ENCODE data around the gene MGAT5.
A peak's percentile ranks its signal among the peaks of the same experiment; 100 is the strongest.
"Not testable (repeated sequence)": the region's sequence is repeated elsewhere in the genome, so short reads cannot be mapped to it uniquely, and the experiment has no call there.

The MGAT5 gene

GRCh38 chr2:134284119-134284670 is 30.3 kb downstream of the MGAT5 start:
- no peak for TF ChIP-seq ZNF274 (IDR thresholded peaks at IDR 0.05; ENCODE audit: low read depth, low read length)
- H3K4me3 ChIP-seq (ENCODE audit: low read length): no peak overlapping the region; the same call in 1 of the 2 replicates

DNA sequence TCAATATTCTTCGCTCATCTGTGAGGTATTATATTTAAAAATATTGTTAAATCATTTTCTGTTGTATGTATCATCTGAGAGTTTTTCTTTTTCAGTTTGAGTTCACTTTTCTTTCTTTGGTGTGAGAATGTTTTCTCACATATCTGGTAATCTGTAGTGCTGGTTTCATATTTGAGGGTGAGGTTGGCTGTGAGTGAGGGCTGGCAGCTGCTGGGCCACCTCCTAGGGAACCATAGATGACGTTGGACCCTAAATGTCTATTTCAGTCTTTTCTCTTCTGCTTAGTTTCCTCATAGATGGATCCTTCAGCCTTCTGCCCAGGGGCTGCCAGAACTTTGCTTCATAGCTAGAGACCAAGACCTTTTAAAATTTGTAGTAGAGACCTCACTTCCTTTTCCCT is 33.5 kb downstream of the MGAT5 start:
- peak overlapping the region; percentile 11; the same call in 1 of the 2 replicates for H3K4me3 ChIP-seq (ENCODE audit: low read length)
- TF ChIP-seq ZNF274 (IDR thresholded peaks at IDR 0.05; ENCODE audit: low read depth, low read length): no peak

GRCh38 chr2:134288814-134289213 is 34.9 kb downstream of the MGAT5 start:
- no peak for TF ChIP-seq ZNF274 (IDR thresholded peaks at IDR 0.05; ENCODE audit: low read depth, low read length)
- H3K4me3 ChIP-seq (ENCODE audit: low read length): no peak overlapping the region

DNA sequence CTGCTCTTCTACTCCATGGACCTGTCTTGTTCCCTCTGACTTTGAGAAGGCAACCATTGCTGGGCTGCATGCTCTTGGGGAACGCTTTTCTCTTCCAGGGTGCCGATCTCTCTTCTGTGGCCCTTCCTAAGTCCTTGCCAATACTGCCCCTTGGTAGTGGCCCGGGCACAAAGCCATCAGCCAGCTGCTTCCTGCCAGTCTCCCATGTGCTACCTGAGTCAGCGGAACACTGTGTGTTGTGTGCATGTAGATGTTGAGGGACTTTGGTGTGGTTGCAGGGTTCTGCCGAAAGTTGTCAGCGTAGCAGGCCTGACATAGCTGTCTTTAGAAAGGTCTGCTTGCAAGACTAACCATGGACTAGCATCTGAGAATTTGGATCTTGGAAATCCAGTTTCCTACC is 35.4 kb downstream of the MGAT5 start:
- no peak overlapping the region for H3K4me3 ChIP-seq (ENCODE audit: low read length)

GRCh38 chr2:134290358-134290757 is 36.5 kb downstream of the MGAT5 start:
- peak overlapping the region; percentile 58; the same call in 1 of the 2 replicates for H3K4me3 ChIP-seq (ENCODE audit: low read length)
- TF ChIP-seq ZNF274 (IDR thresholded peaks at IDR 0.05; ENCODE audit: low read depth, low read length): no peak

More for the DNA sequence above, 35.4 kb downstream of the MGAT5 start:
- TF ChIP-seq ZNF274 (IDR thresholded peaks at IDR 0.05; ENCODE audit: low read depth, low read length): no peak

DNA sequence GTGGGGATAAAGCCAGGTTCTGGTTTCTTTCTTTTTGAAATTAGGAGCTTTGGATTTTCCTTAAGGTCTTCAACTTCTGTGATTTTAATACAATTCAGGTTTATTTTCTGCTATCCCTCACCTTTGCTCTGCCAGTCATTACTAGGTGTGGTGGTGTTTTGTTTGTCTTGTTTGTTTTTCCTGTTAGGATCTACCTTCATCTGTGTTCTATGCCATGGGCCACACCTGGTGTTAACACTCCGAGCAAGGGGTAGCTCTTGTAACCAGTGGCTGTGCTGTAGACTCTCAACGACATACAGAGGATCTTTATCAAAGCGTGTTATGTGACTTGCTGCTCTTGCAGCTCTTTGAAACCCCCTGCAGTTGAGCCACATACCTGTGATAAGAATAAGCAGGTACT is 38.6 kb downstream of the MGAT5 start:
- no peak overlapping the region for H3K4me3 ChIP-seq (ENCODE audit: low read length)
- TF ChIP-seq ZNF274 (IDR thresholded peaks at IDR 0.05; ENCODE audit: low read depth, low read length): no peak

DNA sequence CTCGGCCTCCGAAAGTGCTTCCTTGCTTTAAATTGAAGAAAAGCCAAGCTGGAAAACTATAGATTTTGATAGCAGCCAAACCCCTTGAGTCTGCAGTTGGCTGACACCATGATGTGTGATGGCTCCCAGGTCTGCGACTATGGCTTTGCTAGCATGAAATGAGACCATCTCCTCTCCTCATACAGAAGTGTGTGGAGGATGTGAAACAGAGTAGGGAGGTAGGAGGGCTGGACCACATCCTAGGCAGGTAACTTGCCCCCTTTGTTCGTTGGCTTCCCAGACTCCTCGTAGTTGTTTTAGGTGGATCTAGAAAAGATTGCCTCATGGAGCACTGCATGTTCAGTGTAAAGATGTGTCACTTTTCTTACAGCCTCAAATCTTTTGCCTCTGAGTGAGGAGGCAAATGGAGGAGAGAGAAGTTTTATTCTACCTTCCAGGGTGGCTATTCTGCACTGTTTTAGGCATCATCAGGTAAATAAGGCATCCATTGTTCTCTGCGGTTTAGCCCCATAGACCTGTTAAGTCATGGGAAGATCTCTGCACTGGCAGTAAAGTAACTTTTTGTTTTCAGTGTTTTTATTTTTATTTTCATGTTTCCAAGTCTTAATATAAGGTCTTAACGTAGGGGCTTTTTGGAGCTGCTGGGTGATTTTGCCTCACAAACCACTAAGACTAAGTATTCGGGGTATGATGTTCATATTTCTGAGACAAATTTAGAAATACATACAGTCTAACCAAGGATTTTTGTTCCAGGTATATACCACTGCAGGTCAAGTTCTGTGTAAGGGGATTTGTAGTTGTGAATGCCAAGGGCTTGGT is 40.1 kb downstream of the MGAT5 start:
- TF ChIP-seq ZNF274 (IDR thresholded peaks at IDR 0.05; ENCODE audit: low read depth, low read length): no peak

GRCh38 chr2:134294598-134294997 is 40.7 kb downstream of the MGAT5 start:
- not testable (repeated sequence) for H3K4me3 ChIP-seq (ENCODE audit: low read length)

More for the DNA sequence above, 40.1 kb downstream of the MGAT5 start:
- no peak overlapping the region for H3K4me3 ChIP-seq (ENCODE audit: low read length)

- no peak overlapping the region for H3K4me3 ChIP-seq (ENCODE audit: low read length)
- TF ChIP-seq ZNF274 (IDR thresholded peaks at IDR 0.05; ENCODE audit: low read depth, low read length): no peak
Measured at GRCh38 chr2:134295441-134295840, 41.6 kb downstream of the MGAT5 start.

GRCh38 chr2:134296301-134296700 is 42.4 kb downstream of the MGAT5 start:
- H3K4me3 ChIP-seq (ENCODE audit: low read length): no peak overlapping the region
- TF ChIP-seq ZNF274 (IDR thresholded peaks at IDR 0.05; ENCODE audit: low read depth, low read length): no peak

GRCh38 chr2:134299334-134299733 is 45.5 kb downstream of the MGAT5 start:
- no peak overlapping the region for H3K4me3 ChIP-seq (ENCODE audit: low read length)
- TF ChIP-seq ZNF274 (IDR thresholded peaks at IDR 0.05; ENCODE audit: low read depth, low read length): no peak

- no peak for TF ChIP-seq ZNF274 (IDR thresholded peaks at IDR 0.05; ENCODE audit: low read depth, low read length)
- H3K4me3 ChIP-seq (ENCODE audit: low read length): no peak overlapping the region
Measured at GRCh38 chr2:134300585-134300984, 46.7 kb downstream of the MGAT5 start.

DNA sequence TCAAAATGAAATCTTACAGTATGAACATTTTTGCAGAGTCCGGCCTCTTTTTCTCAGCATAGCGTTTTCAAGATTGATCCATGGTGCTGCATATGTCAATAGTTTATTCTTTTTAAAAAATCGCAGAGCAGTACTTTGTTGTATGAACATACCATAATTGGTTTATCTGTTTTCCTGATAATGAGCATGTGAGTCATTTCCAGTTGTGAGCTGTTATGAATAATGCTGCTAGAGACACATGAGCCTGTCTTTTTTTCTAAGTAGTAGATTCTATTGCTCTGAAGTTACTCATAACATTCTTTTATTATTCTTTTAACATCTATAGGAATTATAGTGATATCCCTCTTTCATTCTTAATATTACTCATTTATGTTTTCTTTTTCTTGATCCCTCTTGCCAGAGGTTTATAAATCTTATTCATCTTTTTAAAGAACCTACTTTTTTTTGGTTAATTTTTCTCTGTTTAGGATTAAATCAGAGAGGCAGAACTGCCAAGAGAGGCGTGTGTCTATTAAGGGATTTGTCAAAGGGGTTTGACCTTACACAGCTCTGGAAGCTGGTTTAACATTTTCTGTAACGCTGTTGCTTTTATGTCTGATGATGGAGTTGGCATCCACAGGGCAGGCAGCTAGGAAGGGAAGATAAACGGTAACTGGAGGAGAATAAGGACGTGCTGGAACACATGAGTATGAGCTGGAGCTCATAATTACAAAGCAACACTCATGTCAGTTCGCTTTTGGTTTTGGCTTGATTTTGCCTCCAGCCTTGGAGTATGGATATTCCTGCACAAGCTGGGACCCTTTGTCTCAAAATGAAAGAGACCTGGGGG is 47.4 kb downstream of the MGAT5 start:
- no peak for TF ChIP-seq ZNF274 (IDR thresholded peaks at IDR 0.05; ENCODE audit: low read depth, low read length)

DNA sequence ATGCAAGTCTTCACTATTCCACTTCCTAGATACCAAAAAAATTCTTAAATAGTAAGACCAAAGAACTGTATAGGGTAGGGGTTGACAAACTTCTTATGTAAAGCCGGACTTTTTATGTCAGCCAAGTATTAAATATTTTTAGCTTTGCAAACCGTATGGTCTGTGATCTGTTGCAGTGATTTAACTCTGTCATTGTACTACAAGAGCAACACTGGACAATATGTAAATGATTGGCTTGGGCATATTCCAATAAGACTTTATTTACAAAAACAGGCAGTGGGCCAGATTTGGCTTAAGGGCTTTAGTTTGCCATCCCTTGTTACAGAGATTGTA is 48.0 kb downstream of the MGAT5 start:
- TF ChIP-seq ZNF274 (IDR thresholded peaks at IDR 0.05; ENCODE audit: low read depth, low read length): no peak
- H3K4me3 ChIP-seq (ENCODE audit: low read length): no peak overlapping the region

More for the DNA sequence above, 47.4 kb downstream of the MGAT5 start:
- H3K4me3 ChIP-seq (ENCODE audit: low read length): no peak overlapping the region

Measured in GM08714 (cell line).